Measurements from ENCODE around the gene NOP14. TPM values are rescaled to one million over a fixed set of nuclear protein-coding genes. Genes with fewer than 3 reads are reported as not detected.

NOP14 gene
- total and polyA plus RNA-seq, 2 donors (not counting 3 experiments of a cell fraction or from before 2014, with no cell fraction given), result 9.5 to 45.2 TPM

DNA sequence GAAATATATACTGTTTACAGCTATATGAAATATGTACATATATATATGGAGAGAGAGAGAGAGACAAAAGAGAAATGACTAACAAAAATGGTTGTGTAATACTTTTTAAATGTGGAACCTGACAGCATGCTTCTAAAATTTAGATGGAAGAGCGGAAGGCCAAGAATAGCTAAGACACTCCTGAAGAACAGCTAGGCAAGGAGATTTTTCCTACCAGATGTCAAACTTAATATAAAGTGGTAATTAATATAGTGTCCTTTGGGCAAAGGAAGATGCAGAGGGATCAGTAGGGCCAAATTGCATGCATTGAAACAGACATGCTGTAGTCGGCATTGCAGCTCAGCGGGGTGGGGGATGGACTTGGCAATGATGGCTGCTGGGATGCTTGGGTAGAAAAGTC is 74.3 kb downstream of the NOP14 start:
- no peak overlapping the region for H3K4me3 ChIP-seq (replicated peaks in 1 of 3; ENCODE audit: insufficient read depth in 1 of 3, low read depth in 1 of 3, low read length in 3 of 3)
- no peak overlapping the region for H3K4me2 ChIP-seq (ENCODE audit: insufficient read depth, low read length)
- H3K4me1 ChIP-seq (ENCODE audit: control insufficient read depth, extremely low read depth, insufficient read depth, low read length), result no peaks in the 10 kb centered on the region
- dilution Hi-C loops (cut with MboI; ENCODE audit: extremely low pct_ligation_motif_present, low sequenced_read_pairs), result no loop called here
- no peaks in the 10 kb centered on the region for H3K9me3 ChIP-seq (replicated peaks; ENCODE audit: control insufficient read depth, insufficient read depth, low read length)
- no peaks in the 10 kb centered on the region for H4K20me1 ChIP-seq (replicated peaks; ENCODE audit: control insufficient read depth, extremely low read depth, insufficient read depth, low read length)
- no peak for TF ChIP-seq MYC (IDR thresholded peaks at IDR 0.05; ENCODE audit: low read depth, low read length)
- TF ChIP-seq, protein P1, sequence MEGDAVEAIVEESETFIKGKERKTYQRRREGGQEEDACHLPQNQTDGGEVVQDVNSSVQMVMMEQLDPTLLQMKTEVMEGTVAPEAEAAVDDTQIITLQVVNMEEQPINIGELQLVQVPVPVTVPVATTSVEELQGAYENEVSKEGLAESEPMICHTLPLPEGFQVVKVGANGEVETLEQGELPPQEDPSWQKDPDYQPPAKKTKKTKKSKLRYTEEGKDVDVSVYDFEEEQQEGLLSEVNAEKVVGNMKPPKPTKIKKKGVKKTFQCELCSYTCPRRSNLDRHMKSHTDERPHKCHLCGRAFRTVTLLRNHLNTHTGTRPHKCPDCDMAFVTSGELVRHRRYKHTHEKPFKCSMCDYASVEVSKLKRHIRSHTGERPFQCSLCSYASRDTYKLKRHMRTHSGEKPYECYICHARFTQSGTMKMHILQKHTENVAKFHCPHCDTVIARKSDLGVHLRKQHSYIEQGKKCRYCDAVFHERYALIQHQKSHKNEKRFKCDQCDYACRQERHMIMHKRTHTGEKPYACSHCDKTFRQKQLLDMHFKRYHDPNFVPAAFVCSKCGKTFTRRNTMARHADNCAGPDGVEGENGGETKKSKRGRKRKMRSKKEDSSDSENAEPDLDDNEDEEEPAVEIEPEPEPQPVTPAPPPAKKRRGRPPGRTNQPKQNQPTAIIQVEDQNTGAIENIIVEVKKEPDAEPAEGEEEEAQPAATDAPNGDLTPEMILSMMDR (IDR thresholded peaks at IDR 0.05; ENCODE audit: extremely low read depth in 1 of 2, insufficient read depth in 1 of 2, low read depth in 1 of 2, low read length in 2 of 2), result no peak
- no peak for TF ChIP-seq FOS (IDR thresholded peaks at IDR 0.05; ENCODE audit: borderline replicate concordance, insufficient read depth, low read length)
- TF ChIP-seq, protein P2, sequence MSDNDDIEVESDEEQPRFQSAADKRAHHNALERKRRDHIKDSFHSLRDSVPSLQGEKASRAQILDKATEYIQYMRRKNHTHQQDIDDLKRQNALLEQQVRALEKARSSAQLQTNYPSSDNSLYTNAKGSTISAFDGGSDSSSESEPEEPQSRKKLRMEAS (IDR thresholded peaks at IDR 0.05; ENCODE audit: insufficient read depth, insufficient read length), result no peak
- TF ChIP-seq EZH2 (IDR thresholded peaks at IDR 0.05; ENCODE audit: borderline replicate concordance, low read depth, low read length, severe bottlenecking), result no peak
- TF ChIP-seq JUN (IDR thresholded peaks at IDR 0.05; ENCODE audit: borderline replicate concordance, insufficient read depth, insufficient read length, low read depth), result no peak
- TF ChIP-seq GATA2 (IDR thresholded peaks at IDR 0.05; ENCODE audit: insufficient read depth, insufficient read length, low read depth, low read length), result no peak
- no peak for TF ChIP-seq POLR2AphosphoS5 (IDR thresholded peaks at IDR 0.05; ENCODE audit: insufficient read depth, low read depth, low read length)
- TF ChIP-seq POLR2A (IDR thresholded peaks at IDR 0.05; ENCODE audit: low read depth, low read length), result no peak
- intact Hi-C loops (cut with micrococcal nuclease), result no loop called here
- peaks cover 8 to 16% of the 10 kb centered on the region in 2 experiments for H3K36me3 ChIP-seq (ENCODE audit: control insufficient read depth in 2 of 2, extremely low read depth in 1 of 2, insufficient read depth in 2 of 2, low read length in 2 of 2)
- DNase-seq (ENCODE audit: low read depth, low spot score) (no peak), FAIRE-seq (no peak)
- CTCF ChIA-PET, result interaction anchor here (1.2 kb wide), 1 partner anchor 9 kb away, joined by 4 read pairs; no protein-coding TSS in a partner anchor
- H3K79me2 ChIP-seq (ENCODE audit: control insufficient read depth, insufficient read depth, low read length), result peaks cover 9% of the 10 kb centered on the region
- H3K27ac ChIP-seq (ENCODE audit: insufficient read depth, low read depth, low read length), result no peak overlapping the region
- no TSS peak for BruUV-seq (replicated peaks)
- H3K27me3 ChIP-seq (ENCODE audit: control insufficient read depth in 2 of 2, insufficient read depth in 2 of 2, low read length in 2 of 2), result no peaks in the 10 kb centered on the region
- POLR2A ChIA-PET, result interaction anchor here (0.6 kb wide), 1 partner anchor 81 kb away, joined by 3 read pairs; no protein-coding TSS in a partner anchor
- H3K9ac ChIP-seq (replicated peaks; ENCODE audit: extremely low read depth, insufficient read depth, low read length), result no peak overlapping the region
- H3K9me1 ChIP-seq (replicated peaks; ENCODE audit: control insufficient read depth, extremely low read depth, insufficient read depth, low read length), result no peaks in the 10 kb centered on the region
- no peak overlapping the region for H2AFZ ChIP-seq (ENCODE audit: low read depth, low read length)

Other genes with a start within 250 kb of the NOP14 start
- 49.0 and 52.1 TPM in 2 replicates for gene TNIP2, start 207.1 kb downstream of the NOP14 start, total RNA-seq
- 37.7 and 40.4 TPM in 2 replicates for gene TNIP2, start 207.1 kb downstream of the NOP14 start, polyA plus RNA-seq
- 69.2 and 73.1 TPM in 2 replicates for gene SH3BP2, start 170.3 kb downstream of the NOP14 start, total RNA-seq
- gene SH3BP2, start 170.3 kb downstream of the NOP14 start, polyA plus RNA-seq, result 62.9 and 73.9 TPM in 2 replicates
- gene ADD1, start 119.6 kb downstream of the NOP14 start, total RNA-seq, result 280 and 305 TPM in 2 replicates
- gene ADD1, start 119.6 kb downstream of the NOP14 start, polyA plus RNA-seq, result 219 and 240 TPM in 2 replicates
- 5.9 and 6.3 TPM in 2 replicates for gene GRK4, start 165 bp upstream of the NOP14 start, total RNA-seq
- gene GRK4, start 165 bp upstream of the NOP14 start, polyA plus RNA-seq, result 3.1 and 3.2 TPM in 2 replicates
- gene HTT-AS, start 111.1 kb upstream of the NOP14 start, total RNA-seq, result not detected in 2 replicates
- gene HTT-AS, start 111.1 kb upstream of the NOP14 start, polyA plus RNA-seq, result not detected in 2 replicates
- 61.2 and 63.2 TPM in 2 replicates for gene HTT, start 111.3 kb upstream of the NOP14 start, total RNA-seq
- 13.4 and 15.7 TPM in 2 replicates for gene HTT, start 111.3 kb upstream of the NOP14 start, polyA plus RNA-seq

Data from endothelial cell of umbilical vein (primary cell).